Measurements from ENCODE around the gene PRKG1.

PRKG1 gene

GRCh38 chr10:51063659-51064535 is 10.4 kb upstream of the PRKG1 start:
- H3K4me3 ChIP-seq (ENCODE audit: control insufficient read depth in 1 of 7, extremely low read depth in 1 of 7, insufficient read depth in 4 of 7, low read depth in 2 of 7, low read length in 6 of 7): no peak overlapping the region
- no peaks in the 10 kb centered on the region for H3K36me3 ChIP-seq (ENCODE audit: control insufficient read depth in 4 of 4, insufficient read depth in 4 of 4, low read length in 3 of 4)
- ChIA-PET CTCF (interaction anchor here (0.5 to 4.3 kb wide), 23 partner anchors 9 to 1152 kb away, joined by 3 to 45 read pairs (median 4); no protein-coding TSS in a partner anchor), POLR2A (no interaction called here)
- DNase-seq: peak; percentile 40 to 72 (median 64)
- no peak overlapping the region for H3K27ac ChIP-seq (ENCODE audit: insufficient read depth in 1 of 2, low read depth in 1 of 2, low read length in 2 of 2, poor library complexity in 1 of 2, severe bottlenecking in 2 of 2)
- no peaks in the 10 kb centered on the region for H3K9me3 ChIP-seq (ENCODE audit: control extremely low read depth in 1 of 5, control insufficient read depth in 4 of 5, insufficient read depth in 2 of 5, low read depth in 1 of 5, low read length in 4 of 5)
- peaks cover 0 to 1% (median 0%) of the 10 kb centered on the region in 5 experiments for H3K27me3 ChIP-seq (replicated peaks in 2 of 5; ENCODE audit: control insufficient read depth in 4 of 5, insufficient read depth in 5 of 5, low read length in 4 of 5)
- H3K4me1 ChIP-seq (ENCODE audit: control extremely low read depth in 1 of 4, control insufficient read depth in 4 of 4, insufficient read depth in 4 of 4, low read length in 3 of 4): peaks cover 0 to 6% (median 0%) of the 10 kb centered on the region in 4 experiments
- WGBS (ENCODE audit: insufficient coverage): 0% methylated on average over 1 of the region's 2 CpGs

- ChIA-PET POLR2A (no interaction called here), CTCF (interaction anchor here (1.5 kb wide), 1 partner anchor 1150 kb away, joined by 3 read pairs; no protein-coding TSS in a partner anchor)
- DNase-seq: peak; percentile 25 to 87 (median 85)
- Histone ChIP-seq H3K4me1 (ENCODE audit: control extremely low read depth in 1 of 4, control insufficient read depth in 4 of 4, insufficient read depth in 4 of 4, low read length in 3 of 4) (peaks cover 0 to 6% (median 0%) of the 10 kb centered on the region in 4 experiments), H3K27me3 (replicated peaks in 2 of 5; ENCODE audit: control insufficient read depth in 4 of 5, insufficient read depth in 5 of 5, low read length in 4 of 5) (peaks cover 0 to 4% (median 0%) of the 10 kb centered on the region in 5 experiments), H3K36me3 (ENCODE audit: control insufficient read depth in 4 of 4, insufficient read depth in 4 of 4, low read length in 3 of 4) (no peaks in the 10 kb centered on the region), H3K27ac (ENCODE audit: insufficient read depth in 1 of 2, low read depth in 1 of 2, low read length in 2 of 2, poor library complexity in 1 of 2, severe bottlenecking in 2 of 2) (no peak overlapping the region), H3K9me3 (ENCODE audit: control extremely low read depth in 1 of 5, control insufficient read depth in 4 of 5, insufficient read depth in 2 of 5, low read depth in 1 of 5, low read length in 4 of 5) (no peaks in the 10 kb centered on the region), H3K4me3 (ENCODE audit: control insufficient read depth in 1 of 7, extremely low read depth in 1 of 7, insufficient read depth in 4 of 7, low read depth in 2 of 7, low read length in 6 of 7) (no peak overlapping the region)
- no CpG with 5 or more reads among the region's 1 CpG for WGBS (ENCODE audit: insufficient coverage)
These were observed 8.1 kb upstream of the PRKG1 start for GRCh38 chr10:51066231-51066630.

- Histone ChIP-seq H3K4me3 (ENCODE audit: control insufficient read depth in 1 of 7, extremely low read depth in 1 of 7, insufficient read depth in 4 of 7, low read depth in 2 of 7, low read length in 6 of 7) (no peak overlapping the region), H3K27ac (ENCODE audit: insufficient read depth in 1 of 2, low read depth in 1 of 2, low read length in 2 of 2, poor library complexity in 1 of 2, severe bottlenecking in 2 of 2) (no peak overlapping the region), H3K4me1 (ENCODE audit: control extremely low read depth in 1 of 4, control insufficient read depth in 4 of 4, insufficient read depth in 4 of 4, low read length in 3 of 4) (peaks cover 3 to 27% (median 16%) of the 10 kb centered on the region in 4 experiments), H3K27me3 (replicated peaks in 2 of 5; ENCODE audit: control insufficient read depth in 4 of 5, insufficient read depth in 5 of 5, low read length in 4 of 5) (peaks cover 2 to 34% (median 19%) of the 10 kb centered on the region in 5 experiments), H3K9me3 (ENCODE audit: control extremely low read depth in 1 of 5, control insufficient read depth in 4 of 5, insufficient read depth in 2 of 5, low read depth in 1 of 5, low read length in 4 of 5) (peaks cover 0 to 1% (median 0%) of the 10 kb centered on the region in 5 experiments), H3K36me3 (ENCODE audit: control insufficient read depth in 4 of 4, insufficient read depth in 4 of 4, low read length in 3 of 4) (no peaks in the 10 kb centered on the region)
- DNase-seq: no peak
- ChIA-PET POLR2A (no interaction called here), CTCF (interaction anchor here (3.0 kb wide), 1 partner anchor 9 kb away, joined by 13 read pairs; no protein-coding TSS in a partner anchor)
These were observed 2.1 kb upstream of the PRKG1 start for GRCh38 chr10:51072210-51072609.

DNA sequence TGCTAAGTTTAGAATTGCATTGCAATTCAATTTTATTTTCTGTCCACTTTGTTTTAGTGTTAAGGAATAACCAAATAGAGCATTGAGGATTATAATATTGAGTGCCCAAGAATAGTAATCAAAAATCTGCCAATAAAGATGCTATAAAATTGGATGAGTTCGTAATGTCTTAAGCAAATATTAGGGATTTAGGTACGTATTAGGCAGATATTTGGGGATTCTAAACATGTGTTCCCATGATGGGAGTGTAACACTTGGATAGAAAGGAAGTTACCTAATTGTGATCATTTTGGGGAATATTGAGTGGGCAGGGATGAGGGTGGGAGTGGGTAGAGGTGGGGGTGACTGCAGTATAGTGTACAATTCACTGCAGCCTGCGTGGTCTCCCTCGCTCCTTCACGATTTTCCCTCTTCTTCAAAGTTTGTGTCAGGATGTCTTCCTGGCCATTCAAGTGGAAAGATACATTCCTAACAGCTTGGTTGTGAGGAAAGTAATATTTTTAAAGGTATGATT is 1.3 kb upstream of the PRKG1 start:
- 93% methylated on average over 3 of the region's 5 CpGs for WGBS (ENCODE audit: insufficient coverage)
- peaks cover 3 to 27% (median 16%) of the 10 kb centered on the region in 4 experiments for H3K4me1 ChIP-seq (ENCODE audit: control extremely low read depth in 1 of 4, control insufficient read depth in 4 of 4, insufficient read depth in 4 of 4, low read length in 3 of 4)
- H3K27ac ChIP-seq (ENCODE audit: insufficient read depth in 1 of 2, low read depth in 1 of 2, low read length in 2 of 2, poor library complexity in 1 of 2, severe bottlenecking in 2 of 2): no peak overlapping the region
- H3K4me3 ChIP-seq (ENCODE audit: control insufficient read depth in 1 of 7, extremely low read depth in 1 of 7, insufficient read depth in 4 of 7, low read depth in 2 of 7, low read length in 6 of 7): peak overlapping the region in 4 of 7 experiments; percentile 73 to 81 (median 79)
- H3K36me3 ChIP-seq (ENCODE audit: control insufficient read depth in 4 of 4, insufficient read depth in 4 of 4, low read length in 3 of 4): no peaks in the 10 kb centered on the region
- DNase-seq: no peak
- POLR2A ChIA-PET: no interaction called here
- H3K27me3 ChIP-seq (replicated peaks in 2 of 5; ENCODE audit: control insufficient read depth in 4 of 5, insufficient read depth in 5 of 5, low read length in 4 of 5): peaks cover 2 to 34% (median 19%) of the 10 kb centered on the region in 5 experiments
- CTCF ChIA-PET: interaction anchor here (3.0 kb wide), 1 partner anchor 9 kb away, joined by 13 read pairs; no protein-coding TSS in a partner anchor
- H3K9me3 ChIP-seq (ENCODE audit: control extremely low read depth in 1 of 5, control insufficient read depth in 4 of 5, insufficient read depth in 2 of 5, low read depth in 1 of 5, low read length in 4 of 5): peaks cover 0 to 1% (median 0%) of the 10 kb centered on the region in 5 experiments

GRCh38 chr10:51073453-51074237 is 642 bp upstream of the PRKG1 start:
- peaks cover 2 to 34% (median 19%) of the 10 kb centered on the region in 5 experiments for H3K27me3 ChIP-seq (replicated peaks in 2 of 5; ENCODE audit: control insufficient read depth in 4 of 5, insufficient read depth in 5 of 5, low read length in 4 of 5)
- ChIA-PET CTCF (interaction anchor here (3.0 kb wide), 1 partner anchor 10 kb away, joined by 13 read pairs; no protein-coding TSS in a partner anchor), POLR2A (no interaction called here)
- H3K4me1 ChIP-seq (ENCODE audit: control extremely low read depth in 1 of 4, control insufficient read depth in 4 of 4, insufficient read depth in 4 of 4, low read length in 3 of 4): peaks cover 3 to 27% (median 16%) of the 10 kb centered on the region in 4 experiments
- H3K9me3 ChIP-seq (ENCODE audit: control extremely low read depth in 1 of 5, control insufficient read depth in 4 of 5, insufficient read depth in 2 of 5, low read depth in 1 of 5, low read length in 4 of 5): peaks cover 0 to 1% (median 0%) of the 10 kb centered on the region in 5 experiments
- H3K4me3 ChIP-seq (ENCODE audit: control insufficient read depth in 1 of 7, extremely low read depth in 1 of 7, insufficient read depth in 4 of 7, low read depth in 2 of 7, low read length in 6 of 7): peak overlapping the region; percentile 43 to 81 (median 73)
- 9% methylated on average over 22 of the region's 50 CpGs for WGBS (ENCODE audit: insufficient coverage)
- peak in 1 of 3 donors; percentile 15 for DNase-seq
- no peaks in the 10 kb centered on the region for H3K36me3 ChIP-seq (ENCODE audit: control insufficient read depth in 4 of 4, insufficient read depth in 4 of 4, low read length in 3 of 4)
- no peak overlapping the region for H3K27ac ChIP-seq (ENCODE audit: insufficient read depth in 1 of 2, low read depth in 1 of 2, low read length in 2 of 2, poor library complexity in 1 of 2, severe bottlenecking in 2 of 2)

DNA sequence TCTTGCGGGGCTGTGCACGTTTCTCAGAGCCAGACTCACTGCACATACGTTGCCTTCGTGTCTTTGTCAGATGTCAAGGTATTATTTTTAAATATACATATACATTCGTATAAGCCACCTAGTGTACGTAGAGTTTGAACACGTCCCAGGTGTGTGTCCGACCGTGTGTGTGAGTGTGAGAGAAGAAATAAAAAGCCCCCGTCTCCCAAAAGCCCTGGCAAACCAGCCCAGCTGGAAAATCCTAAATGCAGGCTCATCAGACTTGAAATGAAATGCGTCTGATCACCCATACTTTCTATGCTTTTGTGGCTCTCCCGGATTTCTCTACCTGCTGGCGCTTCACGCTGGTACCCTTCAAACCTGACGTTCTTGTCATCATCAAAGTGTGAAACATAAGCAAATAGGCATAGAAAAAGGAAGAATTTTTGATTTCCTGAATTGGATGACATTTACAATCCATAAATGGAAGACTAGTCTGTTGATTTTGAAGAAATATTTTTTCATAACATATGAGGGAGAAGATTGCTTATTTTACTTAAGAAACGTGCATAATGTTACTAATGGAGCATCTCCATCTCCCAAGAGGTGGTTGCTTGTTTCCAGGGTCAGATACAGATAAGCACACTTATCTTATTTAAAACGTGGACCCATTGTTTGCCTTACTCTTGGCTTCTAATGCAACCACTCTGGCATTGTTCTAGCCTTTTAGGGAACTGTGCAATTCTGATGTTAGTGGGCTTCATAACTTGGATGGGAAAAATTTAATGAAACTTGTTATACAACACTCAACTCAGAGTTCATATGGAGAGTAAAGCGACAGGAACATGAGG is 971 bp downstream of the PRKG1 start:
- WGBS (ENCODE audit: insufficient coverage): 26% methylated on average over 9 of the region's 18 CpGs
- H3K27ac ChIP-seq (ENCODE audit: insufficient read depth in 1 of 2, low read depth in 1 of 2, low read length in 2 of 2, poor library complexity in 1 of 2, severe bottlenecking in 2 of 2): no peak overlapping the region
- peaks cover 3 to 28% (median 16%) of the 10 kb centered on the region in 4 experiments for H3K4me1 ChIP-seq (ENCODE audit: control extremely low read depth in 1 of 4, control insufficient read depth in 4 of 4, insufficient read depth in 4 of 4, low read length in 3 of 4)
- DNase-seq: no peak
- H3K27me3 ChIP-seq (replicated peaks in 2 of 5; ENCODE audit: control insufficient read depth in 4 of 5, insufficient read depth in 5 of 5, low read length in 4 of 5): peaks cover 2 to 34% (median 19%) of the 10 kb centered on the region in 5 experiments
- H3K9me3 ChIP-seq (ENCODE audit: control extremely low read depth in 1 of 5, control insufficient read depth in 4 of 5, insufficient read depth in 2 of 5, low read depth in 1 of 5, low read length in 4 of 5): peaks cover 0 to 1% (median 0%) of the 10 kb centered on the region in 5 experiments
- POLR2A ChIA-PET: interaction anchor here (0.7 kb wide), 1 partner anchor 1048 kb away, joined by 3 read pairs; no protein-coding TSS in a partner anchor
- H3K4me3 ChIP-seq (ENCODE audit: control insufficient read depth in 1 of 7, extremely low read depth in 1 of 7, insufficient read depth in 4 of 7, low read depth in 2 of 7, low read length in 6 of 7): peak overlapping the region in 6 of 7 experiments; percentile 31 to 81 (median 76)
- no peaks in the 10 kb centered on the region for H3K36me3 ChIP-seq (ENCODE audit: control insufficient read depth in 4 of 4, insufficient read depth in 4 of 4, low read length in 3 of 4)
- CTCF ChIA-PET: no interaction called here

All from common myeloid progenitor, CD34-positive (primary cell).